Chondrocyte (in vitro differentiated cells): ENCODE measurements around the gene UBE3C. TPM values are rescaled to one million over a fixed set of nuclear protein-coding genes. Genes with fewer than 3 reads are reported as not detected.

Source experiments
- DNase-seq: peaks from one replicate; pipeline ENCODE4 v3.0.0; 2021; ENCODE audit warnings: mixed read lengths, low spot score
- H3K27ac Mint-ChIP-seq: one replicate; pipeline ENCODE4 v1.8.0; 2021; ENCODE audit warnings: mild to moderate bottlenecking, moderate library complexity, mixed read lengths; ENCODE audit not compliant: unreplicated experiment
- H3K27me3 Mint-ChIP-seq: 2 replicates; pipeline ENCODE4 v1.8.0; 2021; ENCODE audit warnings: low read depth, mixed read lengths
- H3K36me3 Mint-ChIP-seq: 2 replicates; pipeline ENCODE4 v1.8.0; 2021; ENCODE audit warnings: low read depth, mixed read lengths
- H3K4me1 Mint-ChIP-seq: 2 replicates; pipeline ENCODE4 v1.8.0; 2021; ENCODE audit warnings: low read depth, mild to moderate bottlenecking, mixed read lengths
- H3K4me3 Mint-ChIP-seq: one replicate; pipeline ENCODE4 v1.8.0; 2021; ENCODE audit warnings: mild to moderate bottlenecking, moderate library complexity, mixed read lengths; ENCODE audit not compliant: unreplicated experiment
- H3K9me3 Mint-ChIP-seq: 2 replicates; pipeline ENCODE4 v1.8.0; 2021; ENCODE audit warnings: low read depth, mixed read lengths
- CTCF ChIP-seq: fragments of 200-600 bp; sonication (generic); IDR thresholded peaks from 2 replicates; pipeline ENCODE4 v1.5.0; 2021; ENCODE audit warnings: antibody characterized with exemption, mild to moderate bottlenecking, moderate library complexity
- total RNA-seq: library from RNA; stranded (reverse); gene quantifications from 3 replicates; pipeline ENCODE4 v1.2.1, GENCODE V29; 2021

The UBE3C gene
- total RNA-seq, 1 donor from 2014 or later, result 58.9 TPM

- Mint-ChIP-seq H3K36me3 (no peaks in the 10 kb centered on the region), H3K27ac (no peak overlapping the region), H3K27me3 (peaks cover 18% of the 10 kb centered on the region), H3K4me3 (no peak overlapping the region), H3K9me3 (peaks cover 16% of the 10 kb centered on the region), H3K4me1 (no peaks in the 10 kb centered on the region)
- no peak for DNase-seq
- no peak for TF ChIP-seq CTCF
These were observed 22.0 kb upstream of the UBE3C start for GRCh38 chr7:157116762-157117161.

- H3K27me3 Mint-ChIP-seq, result peaks cover 14% of the 10 kb centered on the region
- TF ChIP-seq CTCF, result no peak
- no peaks in the 10 kb centered on the region for H3K4me1 Mint-ChIP-seq
- peaks cover 9% of the 10 kb centered on the region for H3K9me3 Mint-ChIP-seq
- H3K27ac Mint-ChIP-seq, result no peak overlapping the region
- no peak for DNase-seq
- no peaks in the 10 kb centered on the region for H3K36me3 Mint-ChIP-seq
- H3K4me3 Mint-ChIP-seq, result no peak overlapping the region
These were observed 20.9 kb upstream of the UBE3C start for GRCh38 chr7:157117796-157118195.

GRCh38 chr7:157120181-157120580 lies 18.5 kb upstream of the UBE3C start:
- no peaks in the 10 kb centered on the region for H3K4me1 Mint-ChIP-seq
- H3K36me3 Mint-ChIP-seq, result no peaks in the 10 kb centered on the region
- no peak overlapping the region for H3K4me3 Mint-ChIP-seq

GRCh38 chr7:157121184-157121715 lies 17.5 kb upstream of the UBE3C start:
- no peak overlapping the region for H3K4me3 Mint-ChIP-seq
- peaks cover 3% of the 10 kb centered on the region for H3K27me3 Mint-ChIP-seq
- no peak for TF ChIP-seq CTCF
- H3K9me3 Mint-ChIP-seq, result peaks cover 6% of the 10 kb centered on the region
- H3K4me1 Mint-ChIP-seq, result no peaks in the 10 kb centered on the region
- H3K36me3 Mint-ChIP-seq, result no peaks in the 10 kb centered on the region
- no peak overlapping the region for H3K27ac Mint-ChIP-seq
- DNase-seq, result no peak

More at GRCh38 chr7:157120181-157120580, 18.5 kb upstream of the UBE3C start:
- Mint-ChIP-seq H3K27ac (no peak overlapping the region), H3K9me3 (peaks cover 6% of the 10 kb centered on the region), H3K27me3 (peaks cover 3% of the 10 kb centered on the region)
- DNase-seq, result no peak
- no peak for TF ChIP-seq CTCF

- Mint-ChIP-seq H3K36me3 (no peaks in the 10 kb centered on the region), H3K4me1 (no peaks in the 10 kb centered on the region), H3K27ac (no peak overlapping the region), H3K4me3 (no peak overlapping the region), H3K27me3 (peaks cover 3% of the 10 kb centered on the region), H3K9me3 (peaks cover under 1% of the 10 kb centered on the region)
- no peak for TF ChIP-seq CTCF
- DNase-seq, result no peak
These were observed 15.8 kb upstream of the UBE3C start for GRCh38 chr7:157122800-157123495.
